HG02642 (cell line): ENCODE measurements around the gene ATP6V0E1.
"Not testable (repeated sequence)": the region's sequence is repeated elsewhere in the genome, so short reads cannot be mapped to it uniquely, and the experiment has no call there.

ENCODE experiments used
- ATAC-seq: cut with Tn5 transposase; IDR thresholded peaks from one replicate; pipeline ENCODE4 v1.9.1; 2021; ENCODE audit warnings: mild to moderate bottlenecking; ENCODE audit not compliant: unreplicated experiment, poor library complexity

ATP6V0E1 gene

DNA sequence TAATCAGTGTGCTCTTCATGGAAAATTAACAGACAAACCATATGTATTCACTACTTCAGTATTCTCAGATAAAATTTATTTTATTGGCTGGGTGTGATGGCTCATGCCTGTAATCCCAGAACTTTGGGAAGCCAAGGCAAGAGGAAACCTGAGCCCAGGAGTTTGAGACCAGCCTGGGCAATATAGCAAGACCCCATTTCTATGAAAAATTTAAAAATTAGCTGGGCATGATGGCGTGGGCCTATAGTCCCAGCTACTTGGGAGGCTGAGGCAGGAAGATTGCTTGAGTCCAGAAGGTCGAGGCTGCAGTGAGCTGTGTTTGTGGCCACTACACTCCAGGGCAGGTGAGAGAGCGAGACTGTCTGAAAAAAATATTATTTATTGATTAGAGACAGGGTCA lies 49.2 kb downstream of the ATP6V0E1 start:
- no peak for ATAC-seq

DNA sequence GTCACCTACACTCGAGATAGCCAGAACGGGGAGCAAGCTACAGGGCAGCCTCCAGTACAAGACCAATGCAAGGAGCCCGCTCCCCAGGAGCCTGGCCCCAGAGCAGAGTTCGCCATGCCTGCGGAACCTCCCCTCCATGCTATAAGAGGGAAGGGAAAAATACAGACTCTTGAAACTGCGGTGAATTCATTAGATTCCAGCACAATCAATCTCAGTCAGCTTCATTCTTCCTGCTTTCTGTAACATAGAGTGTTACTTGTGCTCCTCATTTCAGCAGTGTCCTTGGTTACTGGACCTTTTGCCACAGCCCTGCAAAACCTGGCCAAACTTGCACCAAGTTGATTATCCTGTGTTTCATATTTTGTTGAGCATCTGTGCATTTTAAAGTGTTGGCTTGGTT lies 50.4 kb downstream of the ATP6V0E1 start:
- no peak for ATAC-seq

DNA sequence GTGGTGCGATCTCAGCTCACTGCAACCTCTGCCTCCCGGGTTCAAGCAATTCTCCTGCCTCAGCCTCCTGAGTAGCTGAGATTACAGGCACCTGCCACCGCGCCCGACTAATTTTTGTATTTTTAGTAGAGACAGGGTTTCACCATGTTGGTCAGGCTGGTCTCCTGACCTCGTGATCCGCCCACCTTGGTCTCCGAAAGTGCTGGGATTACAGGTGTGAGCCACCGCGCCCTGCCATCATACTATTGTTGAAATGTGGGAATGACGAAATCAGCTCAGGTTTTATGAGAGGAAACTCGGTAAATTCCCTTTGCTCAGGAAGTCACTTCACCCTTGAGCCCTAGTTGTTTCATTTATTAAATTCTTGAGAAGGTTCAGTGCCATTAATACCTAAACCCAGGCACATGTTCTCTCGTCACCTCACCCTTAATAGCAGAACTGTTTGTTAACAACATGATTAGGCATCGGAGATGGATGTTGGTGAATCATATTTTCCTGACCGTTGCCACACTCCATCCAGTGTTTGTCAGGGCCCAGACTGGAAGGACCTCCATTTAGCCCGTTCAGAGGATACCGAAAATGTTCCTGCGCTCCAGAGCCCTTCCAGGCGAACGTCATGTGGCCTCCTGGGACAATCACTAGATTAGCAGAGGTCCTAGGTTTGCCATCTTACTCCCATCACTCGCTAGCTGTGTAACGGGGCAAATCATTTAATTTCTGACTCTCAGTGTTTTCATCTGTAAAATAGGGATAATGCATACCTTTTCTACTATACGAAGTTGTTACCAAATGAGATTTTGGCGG lies 52.5 kb downstream of the ATP6V0E1 start:
- peak; percentile 60 for ATAC-seq

DNA sequence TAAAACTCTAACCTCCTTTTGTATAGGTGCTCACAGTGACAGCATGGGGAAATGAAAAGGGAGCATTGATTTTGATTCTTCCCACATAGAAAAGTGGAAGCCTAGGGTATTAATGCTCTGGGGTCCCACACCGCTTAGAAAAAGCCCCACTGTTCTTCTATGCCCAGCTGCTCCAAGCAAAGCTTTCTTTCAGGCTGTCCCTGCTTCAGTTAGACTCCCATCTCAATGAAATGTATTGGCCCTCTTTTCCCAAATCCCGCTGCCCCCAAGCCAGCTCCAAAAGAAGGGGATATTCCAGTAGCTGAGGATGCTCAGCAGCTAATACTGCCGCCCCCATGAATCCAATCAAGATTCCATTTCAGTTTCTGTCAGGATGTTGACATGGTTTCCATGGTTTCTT lies 55.6 kb downstream of the ATP6V0E1 start:
- no peak for ATAC-seq

DNA sequence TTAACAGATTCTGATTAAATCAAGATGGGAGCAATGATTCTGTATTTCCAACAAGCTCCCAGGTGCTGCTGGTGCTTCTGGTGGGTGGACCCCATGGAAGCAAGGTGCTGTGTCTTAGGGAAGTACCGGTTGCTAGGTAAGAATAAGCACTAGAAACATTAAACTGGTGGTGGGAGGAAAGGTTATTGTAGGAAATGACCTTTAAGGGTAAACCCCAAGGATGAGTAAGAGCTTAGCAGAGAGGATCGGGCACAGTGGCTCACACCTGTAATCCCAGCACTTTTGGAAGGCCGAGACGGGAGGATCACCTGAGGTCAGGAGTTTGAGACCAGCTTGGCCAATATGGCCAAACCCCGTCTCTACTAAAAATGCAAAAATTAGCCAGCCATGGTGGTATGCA lies 56.4 kb downstream of the ATP6V0E1 start:
- ATAC-seq = no peak

DNA sequence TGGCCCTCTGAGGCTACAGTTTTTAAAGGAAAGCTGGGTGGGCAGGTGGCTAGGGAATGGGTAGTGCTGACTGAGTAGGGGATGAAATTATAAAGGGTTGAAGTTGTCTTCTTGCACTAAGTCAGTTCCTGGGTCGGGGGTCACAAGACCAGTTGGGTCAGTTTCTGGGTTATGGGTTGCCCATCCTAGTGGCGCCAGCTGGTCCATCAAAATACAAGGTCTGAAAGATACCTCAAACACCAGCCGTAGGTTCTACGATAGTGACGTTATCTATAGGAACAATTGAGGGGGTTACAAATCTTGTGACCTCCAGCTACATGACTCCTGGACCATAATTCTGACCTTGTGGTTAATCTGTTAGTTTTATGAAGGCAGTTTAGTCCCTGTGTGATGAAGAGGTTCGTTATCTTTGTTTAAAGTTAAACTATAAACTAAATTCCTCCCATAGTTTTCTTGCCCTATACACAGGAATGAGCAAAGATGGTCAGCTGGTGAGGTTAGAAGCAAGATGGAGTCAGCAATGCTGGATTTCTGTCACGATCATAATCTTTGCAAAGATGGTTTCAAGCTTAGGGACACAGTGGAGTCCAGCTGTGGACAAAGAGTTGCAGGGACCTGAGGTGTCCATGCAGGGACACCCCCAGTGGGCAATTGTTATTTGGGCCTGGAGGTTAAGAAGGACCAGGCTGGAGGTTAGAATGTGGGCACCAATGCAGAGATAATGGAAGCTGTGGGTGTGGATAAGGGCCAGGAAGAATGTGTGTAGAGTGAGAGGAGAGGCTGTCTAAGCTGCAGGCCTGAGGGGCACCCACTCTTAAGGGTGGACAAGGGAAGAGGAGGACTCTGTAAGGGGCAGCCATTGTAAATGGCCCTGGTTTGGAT lies 58.6 kb downstream of the ATP6V0E1 start:
- no peak for ATAC-seq

DNA sequence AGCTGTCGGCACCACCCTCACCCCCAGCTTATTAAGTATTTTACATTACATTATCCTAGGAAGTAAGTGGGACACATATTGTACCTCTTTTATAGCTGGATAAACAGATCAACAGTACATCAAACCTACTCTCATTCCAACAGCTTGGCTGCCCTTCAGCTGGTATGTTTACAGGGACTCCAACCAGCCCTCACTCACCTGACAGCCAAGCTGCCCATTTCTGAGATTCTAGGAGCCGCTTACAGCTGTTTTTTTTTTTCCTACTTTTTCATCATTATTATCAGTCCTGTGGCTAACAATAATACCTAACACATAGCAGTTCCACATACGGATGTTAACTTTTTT lies 59.2 kb downstream of the ATP6V0E1 start:
- ATAC-seq = no peak

DNA sequence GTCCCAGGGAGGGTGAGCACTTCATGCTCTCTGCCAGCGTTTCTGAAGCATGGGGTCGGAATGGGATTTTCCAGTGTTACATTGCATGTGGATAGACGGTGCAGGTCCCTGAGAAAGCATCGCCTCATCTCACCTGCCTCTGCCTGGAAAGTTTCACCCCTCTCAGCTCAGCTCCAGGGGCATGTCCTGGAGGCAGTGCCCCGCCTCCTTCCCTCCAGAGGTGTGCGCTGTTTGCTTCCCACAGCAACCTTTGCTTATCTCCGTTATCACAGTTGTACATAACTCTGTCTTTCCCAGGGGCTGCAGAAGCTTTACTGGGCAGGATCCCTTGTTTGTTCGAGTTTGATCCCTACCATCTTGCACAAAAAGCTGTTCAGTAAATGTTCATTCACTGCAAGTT lies 61.9 kb downstream of the ATP6V0E1 start:
- ATAC-seq = no peak

DNA sequence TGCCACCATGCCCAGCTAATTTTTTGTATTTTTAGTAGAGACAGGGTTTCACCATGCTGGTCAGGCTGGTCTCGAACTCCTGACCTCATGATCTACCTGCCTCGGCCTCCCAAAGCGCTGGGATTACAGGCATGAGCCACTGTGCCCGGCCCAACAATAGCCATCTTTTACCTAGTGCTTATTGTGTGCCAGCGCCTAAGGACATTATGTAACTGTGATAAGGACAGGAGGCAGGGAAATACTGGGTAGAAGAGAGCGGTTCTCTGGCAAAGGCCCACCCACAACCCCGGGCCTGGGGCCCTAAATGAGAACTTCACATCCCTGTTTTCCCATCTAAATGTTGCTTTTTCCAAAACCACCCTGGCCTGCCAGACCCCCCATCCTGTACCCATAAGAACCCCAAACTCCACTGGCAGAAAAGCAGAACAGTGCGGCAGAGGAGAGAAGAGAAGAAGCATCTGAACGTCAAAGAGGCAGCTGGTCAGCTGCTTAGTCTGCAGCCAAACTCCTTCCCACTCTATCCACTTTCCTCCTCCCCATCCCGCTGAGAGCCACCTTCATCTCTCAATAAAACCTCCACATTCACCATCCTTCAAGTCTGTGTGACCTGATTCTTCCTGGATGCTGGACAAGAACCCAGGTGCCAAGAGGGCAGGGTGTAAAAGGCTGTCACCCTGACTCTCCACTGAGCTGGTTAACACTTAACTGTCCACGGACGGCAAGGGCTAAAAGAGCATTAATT lies 63.7 kb downstream of the ATP6V0E1 start:
- not testable (repeated sequence) for ATAC-seq

DNA sequence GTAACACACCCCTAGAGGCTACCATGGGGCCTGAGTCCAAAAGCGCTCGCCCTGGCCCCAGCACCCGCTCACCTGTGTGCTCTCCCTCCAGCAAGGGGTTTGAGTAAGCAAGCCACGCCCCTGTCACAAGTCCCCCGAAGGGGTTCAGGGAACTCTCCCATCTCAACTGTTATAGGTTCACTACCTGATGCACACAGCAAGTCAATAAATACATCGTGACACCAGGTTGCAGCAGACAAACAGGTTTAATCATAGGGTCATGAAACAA lies 64.2 kb downstream of the ATP6V0E1 start:
- no peak for ATAC-seq

DNA sequence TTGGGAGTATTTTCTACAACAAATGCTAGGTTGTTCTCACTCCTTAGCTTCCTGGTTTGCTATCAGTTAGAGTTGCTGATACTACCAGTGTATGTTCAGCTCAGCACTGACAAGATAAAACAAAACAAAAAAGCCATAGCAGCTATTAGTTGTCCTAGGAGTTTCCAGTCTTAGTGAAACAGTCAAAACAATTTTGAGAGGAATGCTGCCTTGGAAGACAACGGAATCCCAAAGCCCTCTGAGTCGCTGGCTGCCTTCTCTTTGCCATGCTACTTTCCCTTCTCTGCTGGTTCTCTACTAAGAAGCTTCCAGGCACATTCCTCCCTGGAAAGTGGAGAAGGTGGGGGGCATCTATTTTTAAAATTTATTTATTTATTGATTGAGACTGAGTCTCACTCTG lies 67.2 kb downstream of the ATP6V0E1 start:
- ATAC-seq = no peak

DNA sequence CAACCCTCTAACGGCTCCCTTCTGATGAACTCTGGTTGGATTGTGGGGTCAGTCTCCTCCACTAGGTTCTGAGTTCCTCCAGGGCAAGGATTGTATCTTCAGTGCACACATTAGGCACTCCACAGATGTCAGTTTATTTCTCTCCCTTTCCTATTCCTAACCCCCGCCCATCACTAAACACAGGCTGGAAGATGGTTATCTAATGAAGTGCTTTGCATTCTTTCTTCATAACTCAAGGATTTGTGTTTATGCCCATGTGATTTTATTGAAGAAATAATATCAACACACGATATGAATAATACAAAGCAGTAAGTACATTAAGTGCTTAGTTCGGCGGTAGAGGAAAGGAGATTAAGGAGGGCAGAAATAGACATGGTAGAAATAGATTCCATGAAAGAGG lies 68.2 kb downstream of the ATP6V0E1 start:
- ATAC-seq = no peak

DNA sequence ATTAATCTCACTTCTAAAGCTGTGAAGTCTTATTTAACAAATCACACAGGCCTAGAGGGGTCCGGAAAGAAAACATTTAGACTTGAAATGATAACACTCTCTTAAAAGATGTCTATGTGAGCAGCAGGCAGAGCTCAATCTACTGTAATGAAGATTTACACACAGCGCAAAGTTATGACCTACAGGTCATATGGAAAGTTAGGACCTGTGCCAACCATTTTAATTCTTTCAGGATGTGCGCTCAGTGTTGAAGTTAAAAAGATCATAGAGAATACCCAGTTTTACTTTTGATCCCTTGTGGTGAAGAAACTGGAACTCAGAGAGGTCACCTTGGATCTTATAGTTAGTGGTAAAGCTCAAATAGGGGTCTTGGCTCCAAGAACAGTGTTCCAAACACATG lies 69.5 kb downstream of the ATP6V0E1 start:
- ATAC-seq = no peak

DNA sequence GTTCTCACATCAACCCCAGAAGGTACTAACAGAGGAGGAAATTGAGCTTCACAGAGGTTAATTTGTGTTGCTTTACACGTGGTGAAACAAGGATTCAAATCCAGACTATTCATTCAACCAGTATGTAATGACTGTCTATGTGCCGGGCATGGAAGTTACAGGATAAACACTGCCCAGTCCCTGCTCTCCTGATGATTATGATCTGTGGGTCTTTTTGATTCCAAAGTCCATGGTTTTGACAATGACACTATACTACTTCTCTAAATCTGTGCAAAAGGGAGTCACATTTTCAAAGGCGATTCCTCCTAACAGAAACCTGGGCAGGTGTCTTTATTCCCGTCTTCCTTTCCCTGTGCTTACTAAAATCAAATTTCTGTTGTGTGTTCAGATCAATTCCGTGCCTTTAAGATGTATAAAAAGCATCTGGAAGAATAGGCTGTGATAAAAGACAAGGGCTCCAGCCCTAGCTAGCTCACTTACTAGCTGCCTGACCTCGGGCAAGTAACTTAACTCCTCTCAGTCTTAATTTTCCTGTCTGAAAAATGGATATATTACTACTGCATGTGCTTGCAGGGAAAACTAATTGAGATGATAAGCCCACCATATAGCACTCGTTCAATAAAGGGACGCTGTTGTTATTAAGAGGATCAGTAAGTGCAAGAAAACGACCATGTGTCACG lies 71.6 kb downstream of the ATP6V0E1 start:
- no peak for ATAC-seq

DNA sequence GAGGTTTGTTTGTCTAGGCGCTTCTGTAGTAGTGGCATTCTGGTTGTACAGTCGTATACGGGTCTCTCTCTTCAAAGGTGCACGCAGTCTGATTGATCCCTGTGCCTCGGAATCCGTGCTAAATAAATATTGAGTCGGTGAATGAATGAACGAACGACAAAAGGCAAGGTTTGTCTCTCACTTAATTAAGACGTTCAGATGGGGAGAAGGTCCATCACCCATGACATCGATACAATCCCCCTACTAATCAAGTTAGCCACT lies 72.1 kb downstream of the ATP6V0E1 start:
- peak; percentile 1 for ATAC-seq

DNA sequence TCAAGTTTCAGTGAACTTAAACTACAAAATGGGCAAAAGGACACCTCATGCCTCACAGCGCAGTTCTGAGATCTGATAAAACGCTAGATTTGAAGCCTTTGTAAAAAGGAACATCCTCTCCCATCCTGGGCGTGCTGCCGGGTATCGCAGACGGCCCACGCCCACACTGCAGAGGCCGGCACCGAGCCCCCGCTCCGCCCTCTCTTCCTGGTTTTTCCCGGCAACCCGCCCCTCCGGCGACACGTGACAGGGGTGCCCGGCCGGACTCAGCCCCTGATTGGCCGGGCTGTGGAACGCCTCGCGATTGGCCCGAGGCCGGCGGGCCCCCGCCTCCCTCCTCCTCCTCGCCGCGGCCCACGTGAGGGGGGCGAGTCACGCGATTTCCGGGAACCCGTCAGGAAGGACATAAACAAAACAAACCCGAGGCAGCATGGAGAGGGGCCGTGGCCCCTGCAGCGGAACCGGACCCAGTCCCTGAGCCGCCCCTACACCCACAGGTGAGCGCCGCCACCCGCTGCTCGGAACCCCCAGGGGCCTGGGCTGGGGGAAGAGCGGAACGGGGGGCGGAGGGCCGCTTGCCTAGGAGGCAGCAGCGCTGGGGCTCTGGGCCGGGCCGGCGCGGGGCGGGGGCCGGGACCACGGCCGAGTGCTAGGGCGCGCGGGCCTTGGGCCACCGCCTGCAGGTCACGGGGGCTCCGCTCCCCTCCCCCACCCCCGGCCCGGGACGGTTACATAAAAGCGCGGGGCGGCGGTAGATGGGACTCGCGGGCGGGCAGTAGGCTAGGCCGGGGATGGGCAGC lies 72.6 kb downstream of the ATP6V0E1 start, which contains the start of gene CREBRF:
Gene CREBRF (plus strand): TSS at position 370 of the 800 bp plus-strand sequence. CDS start 24,424 bp downstream, outside the sequence.
- peak; percentile 81 for ATAC-seq

DNA sequence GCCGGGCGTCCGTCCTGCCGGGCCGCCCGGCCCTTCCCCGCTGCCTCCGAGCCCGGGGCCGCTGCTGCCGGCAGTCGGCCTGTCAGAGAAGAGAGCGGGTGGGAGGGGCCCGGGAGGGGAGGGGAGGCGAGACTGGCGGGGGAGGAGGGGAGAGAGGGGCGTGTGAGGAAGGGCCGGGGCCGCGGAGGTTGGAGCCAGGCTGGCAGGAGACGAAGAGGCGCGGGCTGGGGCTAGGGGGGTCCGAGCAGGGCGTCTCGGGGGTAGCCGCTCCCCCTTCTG lies 73.2 kb downstream of the ATP6V0E1 start:
- ATAC-seq = peak; percentile 37

DNA sequence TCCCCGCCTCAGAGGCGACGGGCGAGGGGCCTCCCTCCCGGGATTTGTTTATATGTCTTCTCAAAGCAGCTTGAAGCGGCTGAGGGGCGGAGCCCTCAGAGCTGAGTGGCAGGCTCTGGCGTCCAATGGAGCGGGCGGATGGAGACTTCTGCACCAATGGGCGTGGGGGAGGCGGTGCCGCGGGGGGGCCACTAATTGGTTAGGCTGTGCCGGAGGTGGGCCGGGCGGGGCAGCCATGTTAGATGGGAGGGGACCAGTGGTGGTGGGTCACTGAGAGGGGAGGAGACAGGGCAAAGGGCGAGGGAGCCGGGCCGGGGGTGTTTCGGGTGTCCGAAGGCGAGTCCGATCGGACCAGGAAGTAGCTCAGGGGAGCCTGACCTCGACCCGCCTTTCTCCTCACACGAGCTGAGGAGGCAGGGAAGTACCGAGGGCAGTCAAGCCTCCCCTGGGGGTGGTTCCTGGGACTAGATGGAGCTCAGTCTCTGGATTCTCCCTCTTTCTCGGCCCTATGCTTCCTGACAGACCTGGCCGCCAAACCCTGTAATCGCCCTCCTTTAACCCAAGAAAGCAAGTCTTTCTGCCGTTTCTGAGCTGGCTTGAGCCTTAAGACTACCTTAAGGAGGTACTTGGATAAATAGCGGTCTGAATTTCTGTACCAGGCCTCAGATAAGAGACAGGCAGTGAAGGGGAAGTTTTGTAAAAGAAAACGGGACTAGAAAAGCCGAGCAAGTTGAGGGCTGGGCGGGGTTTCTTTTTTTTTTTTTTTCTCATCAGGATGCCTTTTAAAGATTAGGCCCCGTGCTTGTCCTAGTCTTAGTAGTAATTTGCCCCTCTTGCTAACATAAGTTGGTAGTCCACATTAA lies 73.7 kb downstream of the ATP6V0E1 start:
- peak; percentile 80 for ATAC-seq

DNA sequence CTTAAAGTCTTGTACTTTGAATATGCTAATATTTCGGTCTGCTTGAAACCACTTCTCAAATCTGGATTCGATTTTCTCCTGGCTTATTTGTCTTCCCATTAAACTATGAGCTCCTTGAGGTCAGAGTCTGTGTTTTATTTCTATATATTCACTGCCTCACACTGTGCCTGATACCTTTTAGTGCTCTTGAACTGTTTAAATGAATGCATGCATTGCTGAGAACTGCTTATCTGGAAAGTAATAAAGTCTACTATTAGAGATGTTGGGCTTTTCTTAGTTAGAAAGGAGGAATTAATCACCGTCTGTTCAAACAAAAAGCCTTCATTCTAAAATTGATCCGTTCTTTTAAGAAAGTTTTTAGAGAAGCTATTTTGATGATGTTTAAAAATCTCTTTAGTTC lies 78.6 kb downstream of the ATP6V0E1 start:
- no peak for ATAC-seq
